RWPE1 (cell line): ENCODE data around the gene AUTS2.

Experiments
- CTCF ChIA-PET: fragments of 350-600 bp; sonication (Branson Sonifier 250); formaldehyde crosslinking; extraction: SDS; loops from one replicate; lab custom pipeline; 2021; lab: Yijun Ruan, JAX
- POLR2A ChIA-PET: fragments of 400-600 bp; formaldehyde crosslinking; extraction: SDS; loops from one replicate; lab custom pipeline; 2020; ENCODE audit warnings: antibody characterized with exemption; ENCODE audit not compliant: low non-redundant PET; lab: Yijun Ruan, JAX
- DNase-seq: peaks from one replicate; pipeline ENCODE4 v3.0.0; 2012; ENCODE audit warnings: low spot score
- H3K27ac ChIP-seq: fragments of 450-650 bp; 2 replicates; pipeline ENCODE4 v1.5.1; 2017
- TF ChIP-seq, protein P1 (sequence below): fragments of 450-650 bp; conservative IDR thresholded peaks from 2 replicates; pipeline ENCODE4 v1.5.1; 2017; ENCODE audit warnings: low read depth, mild to moderate bottlenecking

AUTS2 gene

DNA sequence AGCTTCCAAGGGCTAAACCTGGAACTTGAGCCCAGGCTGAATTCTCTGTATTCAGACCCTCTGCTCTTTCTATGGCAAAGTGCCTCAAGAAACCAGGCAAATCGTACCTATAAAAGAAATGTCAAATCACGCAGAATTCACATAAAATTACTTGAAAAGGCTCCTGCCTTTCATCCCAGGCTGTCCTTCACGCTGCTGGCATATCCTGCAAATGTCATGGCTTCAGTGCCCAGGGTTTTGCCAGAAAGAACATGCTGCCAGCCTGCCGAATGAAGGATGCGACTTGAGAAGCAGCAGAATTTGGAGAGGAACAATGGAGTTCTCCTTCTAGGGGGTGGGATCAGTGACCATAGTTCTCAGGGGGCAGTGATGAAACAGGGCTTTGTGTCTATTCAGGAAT lies 931.2 kb downstream of the AUTS2 start:
- TF ChIP-seq, protein P1, sequence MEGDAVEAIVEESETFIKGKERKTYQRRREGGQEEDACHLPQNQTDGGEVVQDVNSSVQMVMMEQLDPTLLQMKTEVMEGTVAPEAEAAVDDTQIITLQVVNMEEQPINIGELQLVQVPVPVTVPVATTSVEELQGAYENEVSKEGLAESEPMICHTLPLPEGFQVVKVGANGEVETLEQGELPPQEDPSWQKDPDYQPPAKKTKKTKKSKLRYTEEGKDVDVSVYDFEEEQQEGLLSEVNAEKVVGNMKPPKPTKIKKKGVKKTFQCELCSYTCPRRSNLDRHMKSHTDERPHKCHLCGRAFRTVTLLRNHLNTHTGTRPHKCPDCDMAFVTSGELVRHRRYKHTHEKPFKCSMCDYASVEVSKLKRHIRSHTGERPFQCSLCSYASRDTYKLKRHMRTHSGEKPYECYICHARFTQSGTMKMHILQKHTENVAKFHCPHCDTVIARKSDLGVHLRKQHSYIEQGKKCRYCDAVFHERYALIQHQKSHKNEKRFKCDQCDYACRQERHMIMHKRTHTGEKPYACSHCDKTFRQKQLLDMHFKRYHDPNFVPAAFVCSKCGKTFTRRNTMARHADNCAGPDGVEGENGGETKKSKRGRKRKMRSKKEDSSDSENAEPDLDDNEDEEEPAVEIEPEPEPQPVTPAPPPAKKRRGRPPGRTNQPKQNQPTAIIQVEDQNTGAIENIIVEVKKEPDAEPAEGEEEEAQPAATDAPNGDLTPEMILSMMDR: no peak
- DNase-seq: no peak
- ChIA-PET CTCF (interaction anchor here (1.0 kb wide), 1 partner anchor 160 kb away, joined by 3 read pairs; no protein-coding TSS in a partner anchor), POLR2A (no interaction called here)
- H3K27ac ChIP-seq: no peak overlapping the region

DNA sequence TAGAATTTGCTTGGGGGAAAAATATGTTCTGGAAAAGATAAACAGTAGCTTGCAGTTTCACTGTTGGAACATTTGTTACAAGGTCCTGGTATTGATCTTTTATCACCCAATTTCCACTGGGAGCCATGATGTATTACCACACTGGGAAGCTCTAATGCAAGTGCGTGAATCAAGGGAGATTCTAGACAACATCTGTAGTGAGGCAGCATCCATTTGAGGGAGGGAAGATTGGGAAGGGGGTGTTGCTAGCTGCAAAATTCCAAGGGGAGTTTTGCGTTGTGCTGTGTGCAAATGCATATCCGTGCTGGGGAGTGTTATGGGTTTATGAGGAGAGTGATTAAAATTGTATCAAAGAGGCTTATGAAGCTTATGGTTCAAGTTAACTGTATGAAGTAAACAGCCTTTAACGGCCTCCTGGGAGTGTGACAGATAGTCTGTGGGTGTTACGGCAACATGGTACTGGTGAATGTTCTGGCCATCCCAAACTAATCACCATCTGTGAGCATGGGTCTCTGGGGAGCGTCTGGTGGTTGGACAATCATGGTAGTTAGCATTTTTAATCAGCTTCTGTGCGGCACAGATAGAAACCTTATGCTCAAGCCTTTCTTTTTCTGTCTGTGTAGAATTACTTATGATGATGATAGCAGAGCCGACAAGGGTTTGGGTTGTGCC lies 931.8 kb downstream of the AUTS2 start:
- ChIA-PET CTCF (interaction anchor here (1.0 kb wide), 1 partner anchor 160 kb away, joined by 3 read pairs; no protein-coding TSS in a partner anchor), POLR2A (no interaction called here)
- no peak overlapping the region for H3K27ac ChIP-seq
- DNase-seq: no peak
- TF ChIP-seq, protein P1: no peak

DNA sequence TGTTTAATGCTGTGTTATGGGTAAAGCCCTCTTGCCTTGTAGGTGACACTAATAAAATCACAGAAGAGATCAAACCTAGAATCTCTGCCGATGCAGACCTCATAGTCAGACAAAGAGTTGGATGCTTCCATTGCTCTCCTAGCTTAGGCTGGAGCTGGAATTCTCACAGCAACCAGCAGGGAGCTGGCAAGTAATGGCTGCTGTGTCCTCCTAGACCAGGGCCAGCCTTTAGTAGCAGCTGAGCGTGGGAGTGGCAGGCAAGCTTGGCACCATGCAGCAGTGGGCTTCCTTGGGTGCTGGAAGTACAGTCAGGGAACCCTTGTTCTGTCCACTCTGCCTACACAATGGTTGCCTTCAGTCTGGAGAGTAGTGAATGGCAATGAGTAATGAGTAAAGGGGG lies 935.3 kb downstream of the AUTS2 start:
- no peak for DNase-seq
- no peak overlapping the region for H3K27ac ChIP-seq
- POLR2A ChIA-PET: no interaction called here
- TF ChIP-seq, protein P1: no peak
- CTCF ChIA-PET: no interaction called here

DNA sequence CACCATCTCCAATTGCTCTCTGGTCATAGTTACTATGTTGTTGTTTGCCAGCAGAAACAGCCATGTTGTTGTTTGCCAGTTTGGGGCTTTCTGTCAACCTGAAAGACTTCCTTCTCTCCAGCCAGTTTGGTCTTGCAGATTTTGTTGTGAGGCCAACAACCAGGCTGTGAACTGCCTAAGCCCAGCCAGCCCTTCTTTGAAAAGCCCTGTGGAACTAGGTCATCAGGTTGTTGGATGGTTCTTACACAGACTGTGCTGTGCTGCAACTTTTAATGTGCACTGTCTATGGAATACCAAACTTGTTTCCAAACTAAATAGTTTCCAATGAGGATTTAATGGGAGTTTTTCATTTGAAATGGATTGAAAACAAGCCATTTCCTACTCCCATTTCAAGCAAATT lies 940.9 kb downstream of the AUTS2 start:
- H3K27ac ChIP-seq: no peak overlapping the region
- ChIA-PET POLR2A (no interaction called here), CTCF (no interaction called here)
- DNase-seq: no peak
- TF ChIP-seq, protein P1: no peak

DNA sequence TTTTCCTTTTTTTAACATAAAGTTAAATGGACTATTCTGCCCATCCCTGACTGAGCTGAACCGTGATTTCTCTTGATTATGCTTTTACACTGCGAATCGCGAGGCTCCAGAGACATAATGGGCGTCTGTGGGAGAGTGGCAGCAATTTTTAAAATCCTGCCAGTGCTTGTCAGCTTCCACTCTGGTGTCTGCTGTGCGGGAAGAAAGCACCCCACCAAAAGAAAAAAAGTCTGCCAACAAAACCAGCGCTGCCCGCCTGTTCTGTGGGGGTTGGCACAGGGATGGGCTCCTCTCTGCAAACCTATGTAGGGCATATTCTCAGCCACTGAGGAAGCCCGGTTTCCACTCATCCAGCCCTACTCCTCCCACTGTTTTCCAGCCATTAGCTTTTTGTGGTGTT lies 941.3 kb downstream of the AUTS2 start:
- H3K27ac ChIP-seq: no peak overlapping the region
- TF ChIP-seq, protein P1: no peak
- no peak for DNase-seq
- ChIA-PET POLR2A (no interaction called here), CTCF (no interaction called here)

DNA sequence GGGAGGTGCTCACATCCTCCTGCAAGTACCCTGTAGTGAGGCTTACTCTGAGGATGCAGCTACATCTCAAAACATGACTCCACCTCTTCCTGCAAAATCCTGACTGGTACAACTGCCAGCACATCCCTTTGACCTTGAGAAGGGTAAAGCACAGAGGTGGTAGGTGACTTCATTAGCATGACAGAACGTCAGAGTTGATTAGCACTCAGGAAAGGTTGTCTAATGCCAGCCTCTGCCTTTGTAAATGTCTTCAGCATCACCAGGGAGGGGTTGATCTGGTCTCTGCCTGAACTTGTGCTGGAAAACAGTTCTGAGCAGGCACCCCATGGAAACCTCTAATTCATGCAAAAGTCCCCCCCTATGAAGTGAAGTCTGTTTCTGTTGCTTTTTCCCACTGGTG lies 942.4 kb downstream of the AUTS2 start:
- ChIA-PET CTCF (interaction anchor here (0.7 kb wide), 1 partner anchor 116 kb away, joined by 4 read pairs; no protein-coding TSS in a partner anchor), POLR2A (no interaction called here)
- no peak for DNase-seq
- H3K27ac ChIP-seq: no peak overlapping the region
- TF ChIP-seq, protein P1: no peak
